PC-9 (cell line): Measurements from ENCODE around the gene PCDH9. TPM values are rescaled to one million over a fixed set of nuclear protein-coding genes. Genes with fewer than 3 reads are reported as not detected.
"Not testable (repeated sequence)": the region's sequence is repeated elsewhere in the genome, so short reads cannot be mapped to it uniquely, and the experiment has no call there.

Experiments used
- BruUV-seq: library from RNA; stranded (reverse); fragments of 400-500 nt; replicated peaks from 2 replicates; lab custom pipeline; 2021; lab: Mats Ljungman, UMichigan
- CTCF ChIA-PET: fragments of 300-600 bp; sonication (Branson Sonifier 250); formaldehyde crosslinking; loops from one replicate; lab custom pipeline; 2022; ENCODE audit warnings: antibody characterized with exemption; lab: Charles Lee
- POLR2A ChIA-PET: fragments of 300-600 bp; sonication (Branson Sonifier 250); formaldehyde crosslinking; loops from one replicate; lab custom pipeline; 2022; ENCODE audit warnings: antibody characterized with exemption; ENCODE audit not compliant: unreplicated experiment; lab: Charles Lee
- DNase-seq, 2 experiments: peaks; one replicate each; pipeline versions ENCODE4 v3.0.0 to v3.0.0-alpha.2; 2015 to 2022; ENCODE audit warnings: mixed read lengths in 1 of 2
- H2AFZ ChIP-seq: fragments of 200-600 bp; sonication (generic); 2 replicates; pipeline ENCODE4 v1.8.1; 2017; ENCODE audit warnings: antibody characterized with exemption
- H3F3A ChIP-seq: fragments of 200-600 bp; sonication (generic); 2 replicates; pipeline ENCODE4 v1.8.1; 2017; ENCODE audit warnings: antibody characterized with exemption, mild to moderate bottlenecking, low read depth; ENCODE audit not compliant: insufficient read depth
- H3K27ac ChIP-seq: fragments of 200-600 bp; sonication (generic); 2 replicates; pipeline ENCODE4 v1.6.1; 2016; ENCODE audit warnings: mixed run types
- H3K27me3 ChIP-seq: fragments of 200-600 bp; sonication (generic); 2 replicates; pipeline ENCODE4 v1.6.1; 2016; ENCODE audit warnings: low read depth, mixed run types; ENCODE audit not compliant: insufficient read depth
- H3K36me3 ChIP-seq: fragments of 200-600 bp; sonication (generic); 2 replicates; pipeline ENCODE4 v1.6.1; 2016; ENCODE audit warnings: low read depth, mixed run types
- H3K4me1 ChIP-seq: fragments of 200-600 bp; sonication (generic); replicated peaks from 2 replicates; pipeline ENCODE4 v1.6.1; 2016; ENCODE audit warnings: mixed run types; ENCODE audit not compliant: insufficient read depth
- H3K4me2 ChIP-seq: fragments of 200-600 bp; sonication (generic); 2 replicates; pipeline ENCODE4 v1.6.1; 2017; ENCODE audit warnings: mixed run types
- H3K4me3 ChIP-seq: fragments of 200-600 bp; sonication (generic); 2 replicates; pipeline ENCODE4 v1.6.1; 2016; ENCODE audit warnings: mixed run types
- H3K79me2 ChIP-seq: fragments of 200-600 bp; sonication (generic); 2 replicates; pipeline ENCODE4 v1.6.1; 2017; ENCODE audit warnings: low read depth, mixed run types
- H3K9me2 ChIP-seq: fragments of 200-600 bp; sonication (generic); 2 replicates; pipeline ENCODE4 v1.8.1; 2017; ENCODE audit warnings: mild to moderate bottlenecking; ENCODE audit not compliant: insufficient read depth
- H3K9me3 ChIP-seq: fragments of 200-600 bp; sonication (generic); 2 replicates; pipeline ENCODE4 v1.8.1; 2016; ENCODE audit warnings: low read depth; ENCODE audit not compliant: insufficient read depth
- H4K20me1 ChIP-seq: fragments of 200-600 bp; sonication (generic); 2 replicates; pipeline ENCODE4 v1.8.1; 2017; ENCODE audit not compliant: insufficient read depth
- CTCF ChIP-seq: fragments of 200-600 bp; sonication (generic); conservative IDR thresholded peaks from 2 replicates; pipeline ENCODE4 v1.6.1; 2017; ENCODE audit warnings: mixed run types, antibody characterized with exemption, mild to moderate bottlenecking, moderate library complexity
- EZH2 ChIP-seq: fragments of 200-600 bp; sonication (generic); IDR thresholded peaks from 2 replicates; pipeline ENCODE4 v1.8.0; 2017; ENCODE audit warnings: antibody characterized with exemption, low read depth
- intact Hi-C: fragments of 100-400 bp; cut with micrococcal nuclease; formaldehyde crosslinking; loops from one replicate; pipeline ENCODE4 v1.10.0; 2022; ENCODE audit not compliant: unreplicated experiment
- total RNA-seq: library from RNA; stranded (reverse); gene quantifications from 2 replicates; pipeline ENCODE4 v1.2.3, GENCODE V29; 2021

Gene PCDH9
- total RNA-seq, 1 experiment from 2014 or later, result 0.37 TPM

DNA sequence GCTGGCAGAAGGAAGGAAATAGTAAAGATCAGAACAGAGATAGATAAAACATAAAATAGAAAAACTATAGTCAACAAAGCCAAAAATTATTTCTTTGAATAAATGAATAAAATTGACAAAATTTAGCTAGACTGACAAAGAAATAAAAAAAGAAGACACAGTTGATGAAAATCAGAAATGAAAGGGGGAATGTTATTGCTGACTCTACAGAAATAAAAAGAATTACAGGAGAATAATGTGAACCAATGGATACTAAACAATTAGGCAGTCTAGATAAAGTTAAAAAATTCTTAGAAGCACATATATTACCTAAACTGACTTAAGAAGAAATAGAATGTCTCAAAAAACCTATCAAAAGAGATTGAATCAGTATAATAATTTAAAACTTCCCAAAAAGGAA, 933.8 kb downstream of the PCDH9 start:
- no TSS peak for BruUV-seq
- TF ChIP-seq EZH2 (no peak), CTCF (no peak)
- H3K27me3 ChIP-seq, result no peaks in the 10 kb centered on the region
- DNase-seq, result no peak
- H2AFZ ChIP-seq, result no peak overlapping the region
- no peaks in the 10 kb centered on the region for H3K36me3 ChIP-seq
- H4K20me1 ChIP-seq, result no peaks in the 10 kb centered on the region
- no peaks in the 10 kb centered on the region for H3K9me3 ChIP-seq
- POLR2A ChIA-PET, result no interaction called here
- H3K79me2 ChIP-seq, result no peaks in the 10 kb centered on the region
- no peaks in the 10 kb centered on the region for H3F3A ChIP-seq
- intact Hi-C loops, result no loop called here
- no peak overlapping the region for H3K4me3 ChIP-seq
- CTCF ChIA-PET, result no interaction called here
- no peak overlapping the region for H3K4me2 ChIP-seq
- H3K9me2 ChIP-seq, result no peaks in the 10 kb centered on the region
- H3K27ac ChIP-seq, result no peak overlapping the region
- H3K4me1 ChIP-seq, result no peaks in the 10 kb centered on the region

DNA sequence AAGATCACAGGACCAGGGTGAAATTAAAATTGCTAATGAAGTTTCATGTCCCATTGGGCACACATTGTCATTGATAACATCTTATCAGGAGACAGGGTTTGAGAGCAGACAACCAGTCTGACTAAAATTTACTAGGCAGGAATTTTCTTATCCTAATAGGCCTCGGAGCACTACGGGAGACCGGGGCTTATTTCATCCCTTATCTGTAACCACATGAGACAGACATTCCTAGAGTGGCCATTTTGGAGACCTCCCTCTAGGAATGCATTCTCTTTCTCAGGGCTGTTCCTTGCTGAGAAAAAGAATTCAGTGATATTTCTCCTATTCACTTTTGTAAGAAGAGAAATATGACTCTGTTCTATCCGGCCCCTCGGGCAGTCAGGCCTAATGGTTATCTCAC, 943.3 kb downstream of the PCDH9 start:
- intact Hi-C loops, CTCF ChIA-PET: not testable (repeated sequence)

DNA sequence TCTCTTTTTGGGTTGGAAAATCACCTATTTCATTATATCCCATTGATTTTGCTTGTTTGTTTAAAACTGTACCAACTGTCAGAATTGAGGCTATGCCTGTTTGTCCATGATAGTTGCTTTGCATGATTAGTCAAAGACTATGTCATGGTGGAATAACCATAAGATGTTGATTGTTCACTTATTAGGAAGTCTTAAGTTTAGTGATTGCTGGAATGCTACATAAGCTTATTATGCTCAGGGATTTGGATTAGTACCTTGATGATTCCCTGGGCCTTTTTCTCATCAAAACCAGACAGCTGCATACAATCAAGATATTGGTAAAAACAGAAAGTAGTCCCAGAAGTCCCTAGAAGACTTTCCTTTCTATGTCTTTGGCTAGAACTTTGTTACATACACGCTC, 954.7 kb downstream of the PCDH9 start:
- TF ChIP-seq EZH2 (no peak), CTCF (no peak)
- ChIA-PET POLR2A (no interaction called here), CTCF (no interaction called here)
- H3K36me3 ChIP-seq, result no peaks in the 10 kb centered on the region
- no peaks in the 10 kb centered on the region for H3K9me3 ChIP-seq
- H3K9me2 ChIP-seq, result no peaks in the 10 kb centered on the region
- no peaks in the 10 kb centered on the region for H3F3A ChIP-seq
- intact Hi-C loops, result no loop called here
- H3K27me3 ChIP-seq, result no peaks in the 10 kb centered on the region
- no peak overlapping the region for H3K27ac ChIP-seq
- no peaks in the 10 kb centered on the region for H3K79me2 ChIP-seq
- H3K4me1 ChIP-seq, result no peaks in the 10 kb centered on the region
- no peak overlapping the region for H3K4me2 ChIP-seq
- no peak for DNase-seq
- no peak overlapping the region for H2AFZ ChIP-seq
- H4K20me1 ChIP-seq, result no peaks in the 10 kb centered on the region
- BruUV-seq, result no TSS peak
- H3K4me3 ChIP-seq, result no peak overlapping the region

More for the DNA sequence above, 943.3 kb downstream of the PCDH9 start:
- H3K4me2 ChIP-seq, H3K27ac ChIP-seq, BruUV-seq, H3K36me3 ChIP-seq, H4K20me1 ChIP-seq, H3K9me2 ChIP-seq, H3K4me1 ChIP-seq, H2AFZ ChIP-seq, POLR2A ChIA-PET, H3K9me3 ChIP-seq, H3K4me3 ChIP-seq, H3K27me3 ChIP-seq, H3F3A ChIP-seq, DNase-seq, H3K79me2 ChIP-seq: not testable (repeated sequence)

DNA sequence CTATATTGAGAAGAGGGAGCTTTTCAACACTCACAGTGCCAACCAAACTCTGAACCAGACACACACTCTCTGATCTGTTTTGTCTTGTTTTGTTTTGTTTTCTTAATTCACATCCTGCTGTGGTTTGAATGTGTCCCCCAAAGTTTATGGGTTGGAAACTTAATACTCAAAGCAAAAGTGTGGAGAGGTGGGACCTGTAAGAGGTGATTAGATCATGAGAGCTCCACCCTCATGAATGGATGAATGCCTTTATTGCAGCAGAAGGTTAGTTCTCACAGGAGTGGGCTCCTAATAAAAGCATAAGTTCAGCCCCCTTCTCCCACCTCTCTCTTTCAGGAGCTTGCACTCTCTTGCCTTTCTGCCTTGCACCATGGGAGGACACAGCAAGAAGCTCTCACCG, 957.1 kb downstream of the PCDH9 start:
- H3K9me2 ChIP-seq, result no peaks in the 10 kb centered on the region
- H3K4me1 ChIP-seq, result no peaks in the 10 kb centered on the region
- CTCF ChIA-PET, result no interaction called here
- H3K27me3 ChIP-seq, result no peaks in the 10 kb centered on the region
- no peaks in the 10 kb centered on the region for H3K9me3 ChIP-seq
- H4K20me1 ChIP-seq, result no peaks in the 10 kb centered on the region
- no peak for DNase-seq
- H3K36me3 ChIP-seq, result no peaks in the 10 kb centered on the region
- H3K27ac ChIP-seq, result no peak overlapping the region
- BruUV-seq, result no TSS peak
- H3F3A ChIP-seq, result no peaks in the 10 kb centered on the region
- POLR2A ChIA-PET, result interaction anchor here (0.6 kb wide), 1 partner anchor 463 kb away, joined by 3 read pairs; no protein-coding TSS in a partner anchor
- no peaks in the 10 kb centered on the region for H3K79me2 ChIP-seq
- no peak overlapping the region for H3K4me3 ChIP-seq
- H2AFZ ChIP-seq, result no peak overlapping the region
- TF ChIP-seq CTCF, result no peak
- no peak for TF ChIP-seq EZH2
- intact Hi-C loops, result no loop called here
- H3K4me2 ChIP-seq, result no peak overlapping the region
